ENCODE results near the gene GRPEL1.

GRPEL1 gene

DNA sequence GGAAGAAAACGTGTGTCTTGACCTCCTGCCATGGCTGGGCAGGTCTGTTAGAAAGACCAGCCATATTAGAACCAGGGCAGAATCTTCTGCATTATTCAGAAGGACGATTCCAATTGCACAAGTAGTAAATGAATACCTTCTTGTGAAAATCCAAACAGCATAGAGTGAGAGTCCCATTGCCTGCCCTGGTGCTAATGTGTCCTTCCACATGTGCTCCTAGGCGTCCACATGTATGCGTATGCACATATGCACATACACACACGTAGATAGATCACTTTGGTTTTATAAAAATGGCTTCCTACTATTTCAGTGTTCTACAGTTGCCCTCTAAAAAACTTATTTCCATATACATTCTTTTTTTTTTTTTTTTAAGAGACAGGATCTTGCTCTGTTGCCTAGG, 10.2 kb upstream of the GRPEL1 start:
- DNase-seq (ENCODE audit: low read depth in 1 of 2, low spot score in 1 of 2) = no peak
- Histone ChIP-seq H3K4me3 (replicated peaks; ENCODE audit: insufficient read depth, low read length) (no peak overlapping the region), H3K27me3 (ENCODE audit: insufficient read depth, poor library complexity, severe bottlenecking) (peaks cover 3% of the 10 kb centered on the region), H3K27ac (replicated peaks) (no peak overlapping the region)
- TF ChIP-seq, protein P1, sequence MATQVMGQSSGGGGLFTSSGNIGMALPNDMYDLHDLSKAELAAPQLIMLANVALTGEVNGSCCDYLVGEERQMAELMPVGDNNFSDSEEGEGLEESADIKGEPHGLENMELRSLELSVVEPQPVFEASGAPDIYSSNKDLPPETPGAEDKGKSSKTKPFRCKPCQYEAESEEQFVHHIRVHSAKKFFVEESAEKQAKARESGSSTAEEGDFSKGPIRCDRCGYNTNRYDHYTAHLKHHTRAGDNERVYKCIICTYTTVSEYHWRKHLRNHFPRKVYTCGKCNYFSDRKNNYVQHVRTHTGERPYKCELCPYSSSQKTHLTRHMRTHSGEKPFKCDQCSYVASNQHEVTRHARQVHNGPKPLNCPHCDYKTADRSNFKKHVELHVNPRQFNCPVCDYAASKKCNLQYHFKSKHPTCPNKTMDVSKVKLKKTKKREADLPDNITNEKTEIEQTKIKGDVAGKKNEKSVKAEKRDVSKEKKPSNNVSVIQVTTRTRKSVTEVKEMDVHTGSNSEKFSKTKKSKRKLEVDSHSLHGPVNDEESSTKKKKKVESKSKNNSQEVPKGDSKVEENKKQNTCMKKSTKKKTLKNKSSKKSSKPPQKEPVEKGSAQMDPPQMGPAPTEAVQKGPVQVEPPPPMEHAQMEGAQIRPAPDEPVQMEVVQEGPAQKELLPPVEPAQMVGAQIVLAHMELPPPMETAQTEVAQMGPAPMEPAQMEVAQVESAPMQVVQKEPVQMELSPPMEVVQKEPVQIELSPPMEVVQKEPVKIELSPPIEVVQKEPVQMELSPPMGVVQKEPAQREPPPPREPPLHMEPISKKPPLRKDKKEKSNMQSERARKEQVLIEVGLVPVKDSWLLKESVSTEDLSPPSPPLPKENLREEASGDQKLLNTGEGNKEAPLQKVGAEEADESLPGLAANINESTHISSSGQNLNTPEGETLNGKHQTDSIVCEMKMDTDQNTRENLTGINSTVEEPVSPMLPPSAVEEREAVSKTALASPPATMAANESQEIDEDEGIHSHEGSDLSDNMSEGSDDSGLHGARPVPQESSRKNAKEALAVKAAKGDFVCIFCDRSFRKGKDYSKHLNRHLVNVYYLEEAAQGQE (IDR thresholded peaks at IDR 0.05; ENCODE audit: insufficient replicate concordance, low read depth) = no peak
- TF ChIP-seq POLR2AphosphoS5 (IDR thresholded peaks at IDR 0.05; ENCODE audit: low read depth) (no peak), GABPA (IDR thresholded peaks at IDR 0.05; ENCODE audit: low read depth) (no peak)

DNA sequence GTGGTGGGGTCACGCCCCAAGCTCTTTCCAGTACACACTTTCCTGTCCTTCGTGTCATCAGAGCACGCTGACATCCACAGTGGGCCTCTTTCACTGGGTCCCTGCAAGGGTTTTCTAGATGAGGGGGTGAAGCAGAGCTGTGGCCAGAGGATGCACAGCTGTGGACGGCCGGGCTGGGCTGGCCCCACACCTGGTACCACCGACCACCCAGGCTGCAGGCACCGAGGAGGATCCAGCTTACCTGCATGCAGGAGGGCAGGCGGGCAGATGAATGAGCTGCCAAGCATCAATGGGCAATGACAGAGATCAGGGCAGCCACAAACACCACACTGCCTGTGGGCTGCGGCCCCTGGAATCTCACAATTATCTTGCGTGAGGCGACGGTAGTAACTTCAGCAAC, 9.5 kb upstream of the GRPEL1 start:
- H3K27ac ChIP-seq (replicated peaks) = no peak overlapping the region
- TF ChIP-seq, protein P2, sequence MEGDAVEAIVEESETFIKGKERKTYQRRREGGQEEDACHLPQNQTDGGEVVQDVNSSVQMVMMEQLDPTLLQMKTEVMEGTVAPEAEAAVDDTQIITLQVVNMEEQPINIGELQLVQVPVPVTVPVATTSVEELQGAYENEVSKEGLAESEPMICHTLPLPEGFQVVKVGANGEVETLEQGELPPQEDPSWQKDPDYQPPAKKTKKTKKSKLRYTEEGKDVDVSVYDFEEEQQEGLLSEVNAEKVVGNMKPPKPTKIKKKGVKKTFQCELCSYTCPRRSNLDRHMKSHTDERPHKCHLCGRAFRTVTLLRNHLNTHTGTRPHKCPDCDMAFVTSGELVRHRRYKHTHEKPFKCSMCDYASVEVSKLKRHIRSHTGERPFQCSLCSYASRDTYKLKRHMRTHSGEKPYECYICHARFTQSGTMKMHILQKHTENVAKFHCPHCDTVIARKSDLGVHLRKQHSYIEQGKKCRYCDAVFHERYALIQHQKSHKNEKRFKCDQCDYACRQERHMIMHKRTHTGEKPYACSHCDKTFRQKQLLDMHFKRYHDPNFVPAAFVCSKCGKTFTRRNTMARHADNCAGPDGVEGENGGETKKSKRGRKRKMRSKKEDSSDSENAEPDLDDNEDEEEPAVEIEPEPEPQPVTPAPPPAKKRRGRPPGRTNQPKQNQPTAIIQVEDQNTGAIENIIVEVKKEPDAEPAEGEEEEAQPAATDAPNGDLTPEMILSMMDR (IDR thresholded peaks at IDR 0.05; ENCODE audit: insufficient read depth, low read length) = no peak
- TF ChIP-seq POLR2AphosphoS5 (IDR thresholded peaks at IDR 0.05; ENCODE audit: low read depth) (no peak), SPI1 (IDR thresholded peaks at IDR 0.05; ENCODE audit: borderline replicate concordance, low read depth) (no peak)
- TF ChIP-seq, protein P1 (IDR thresholded peaks at IDR 0.05; ENCODE audit: insufficient replicate concordance, low read depth) = no peak
- H3K4me3 ChIP-seq (replicated peaks; ENCODE audit: insufficient read depth, low read length) = no peak overlapping the region
- H3K27me3 ChIP-seq (ENCODE audit: insufficient read depth, poor library complexity, severe bottlenecking) = no peaks in the 10 kb centered on the region
- no peak for DNase-seq (ENCODE audit: low read depth in 1 of 2, low spot score in 1 of 2)

DNA sequence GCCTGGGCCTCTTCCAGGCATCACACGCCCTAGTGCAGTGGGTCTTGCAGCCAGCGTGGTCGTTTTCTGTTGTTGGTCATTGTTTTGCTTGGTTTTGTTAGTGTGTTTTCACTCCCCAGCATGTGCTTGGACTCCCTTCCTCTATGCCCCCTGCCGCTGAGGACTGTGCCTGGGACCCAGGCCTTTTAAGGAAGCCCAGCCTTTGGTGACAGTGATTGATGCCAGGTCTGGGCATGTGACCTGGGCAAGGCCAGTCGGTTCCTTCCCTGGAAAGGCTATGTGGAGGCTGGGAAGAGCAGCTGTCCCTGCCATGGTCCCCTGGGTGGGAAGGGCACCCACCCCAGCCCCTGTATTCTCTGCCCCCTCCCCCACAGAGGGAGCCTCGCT, 8.8 kb upstream of the GRPEL1 start:
- H3K4me3 ChIP-seq (replicated peaks; ENCODE audit: insufficient read depth, low read length) = no peak overlapping the region
- H3K27ac ChIP-seq (replicated peaks) = no peak overlapping the region
- no peaks in the 10 kb centered on the region for H3K27me3 ChIP-seq (ENCODE audit: insufficient read depth, poor library complexity, severe bottlenecking)
- DNase-seq (ENCODE audit: low read depth in 1 of 2, low spot score in 1 of 2) = no peak
- TF ChIP-seq POLR2AphosphoS5 (IDR thresholded peaks at IDR 0.05; ENCODE audit: low read depth) = no peak
- no peak for TF ChIP-seq SPI1 (IDR thresholded peaks at IDR 0.05; ENCODE audit: borderline replicate concordance, low read depth)
- TF ChIP-seq GABPA (IDR thresholded peaks at IDR 0.05; ENCODE audit: low read depth) = no peak
- TF ChIP-seq, protein P1 (IDR thresholded peaks at IDR 0.05; ENCODE audit: insufficient replicate concordance, low read depth) = no peak
- TF ChIP-seq, protein P2 (IDR thresholded peaks at IDR 0.05; ENCODE audit: insufficient read depth, low read length) = no peak

All from HL-60 (cell line).